Activated CD4-positive, alpha-beta T cell treated with anti-CD3 and anti-CD28 coated beads, Interleukin-2, amount 10 ng/mL, durations not matched to agents 7 days and 5 days (primary cell): ENCODE results near the gene WDR27. TPM values are rescaled to one million over a fixed set of nuclear protein-coding genes. Genes with fewer than 3 reads are reported as not detected.

Source experiments
- CTCF ChIA-PET: fragments of 350-600 bp; sonication (Branson Sonifier 250); formaldehyde crosslinking; loops from one replicate; lab custom pipeline; 2021; ENCODE audit warnings: antibody characterized with exemption; lab: Charles Lee
- POLR2A ChIA-PET: fragments of 350-600 bp; sonication (Branson Sonifier 250); formaldehyde crosslinking; loops from one replicate; lab custom pipeline; 2021; ENCODE audit warnings: antibody characterized with exemption; lab: Charles Lee
- DNase-seq: peaks from one replicate; pipeline ENCODE4 v3.0.0-alpha.2; 2020
- H3K27ac Mint-ChIP-seq: one replicate; pipeline ENCODE4 v1.8.0; 2021; ENCODE audit warnings: mild to moderate bottlenecking, moderate library complexity, mixed read lengths
- H3K27me3 Mint-ChIP-seq: one replicate; pipeline ENCODE4 v1.8.0; 2021; ENCODE audit warnings: mixed read lengths
- H3K36me3 Mint-ChIP-seq: one replicate; pipeline ENCODE4 v1.8.0; 2021; ENCODE audit warnings: low read depth, mixed read lengths
- H3K4me1 Mint-ChIP-seq: one replicate; pipeline ENCODE4 v1.8.0; 2021; ENCODE audit warnings: mixed read lengths
- H3K4me3 Mint-ChIP-seq: one replicate; pipeline ENCODE4 v1.8.0; 2021; ENCODE audit warnings: mild to moderate bottlenecking, moderate library complexity, mixed read lengths
- H3K9me3 Mint-ChIP-seq: one replicate; pipeline ENCODE4 v1.8.0; 2021; ENCODE audit warnings: mixed read lengths
- total RNA-seq, 2 experiments: library from RNA; stranded (reverse); gene quantifications; one replicate each; pipeline ENCODE4 v1.2.3, GENCODE V29; 2021

WDR27 gene
- total RNA-seq, 2 experiments from 2014 or later: 18.1 to 21.9 TPM

- peaks cover 19% of the 10 kb centered on the region for H3K4me1 Mint-ChIP-seq
These were observed 144.9 kb downstream of the WDR27 start for GRCh38 chr6:169556758-169557548.

GRCh38 chr6:169555971-169556617, 145.7 kb downstream of the WDR27 start:
- H3K36me3 Mint-ChIP-seq: peaks cover 3% of the 10 kb centered on the region
- H3K27me3 Mint-ChIP-seq: peaks cover 19% of the 10 kb centered on the region
- ChIA-PET POLR2A (no interaction called here), CTCF (no interaction called here)
- no peak overlapping the region for H3K27ac Mint-ChIP-seq
- DNase-seq: no peak
- no peaks in the 10 kb centered on the region for H3K9me3 Mint-ChIP-seq
- peaks cover 19% of the 10 kb centered on the region for H3K4me1 Mint-ChIP-seq
- H3K4me3 Mint-ChIP-seq: no peak overlapping the region

More at GRCh38 chr6:169556758-169557548, 144.9 kb downstream of the WDR27 start:
- peaks cover 3% of the 10 kb centered on the region for H3K36me3 Mint-ChIP-seq
- peak overlapping the region; percentile 33 for H3K4me3 Mint-ChIP-seq
- peaks cover 19% of the 10 kb centered on the region for H3K27me3 Mint-ChIP-seq
- no peaks in the 10 kb centered on the region for H3K9me3 Mint-ChIP-seq
- CTCF ChIA-PET: no interaction called here
- H3K27ac Mint-ChIP-seq: peak overlapping the region; percentile 54
- DNase-seq: peak; percentile 64
- POLR2A ChIA-PET: no interaction called here

GRCh38 chr6:169545982-169546381, 155.8 kb downstream of the WDR27 start:
- H3K4me3 Mint-ChIP-seq: no peak overlapping the region
- POLR2A ChIA-PET: no interaction called here
- CTCF ChIA-PET: no interaction called here

GRCh38 chr6:169543704-169544103, 158.1 kb downstream of the WDR27 start:
- ChIA-PET CTCF (no interaction called here), POLR2A (no interaction called here)
- Mint-ChIP-seq H3K4me1 (no peaks in the 10 kb centered on the region), H3K4me3 (no peak overlapping the region), H3K27ac (no peak overlapping the region), H3K27me3 (peaks cover 2% of the 10 kb centered on the region), H3K36me3 (peaks cover 2% of the 10 kb centered on the region), H3K9me3 (peaks cover 8% of the 10 kb centered on the region)
- no peak for DNase-seq

More at GRCh38 chr6:169545982-169546381, 155.8 kb downstream of the WDR27 start:
- Mint-ChIP-seq H3K4me1 (no peaks in the 10 kb centered on the region), H3K9me3 (peaks cover 8% of the 10 kb centered on the region), H3K27me3 (peaks cover 2% of the 10 kb centered on the region), H3K27ac (no peak overlapping the region), H3K36me3 (peaks cover 2% of the 10 kb centered on the region)
- DNase-seq: no peak

- peaks cover 2% of the 10 kb centered on the region for H3K36me3 Mint-ChIP-seq
- H3K4me3 Mint-ChIP-seq: no peak overlapping the region
- DNase-seq: no peak
- CTCF ChIA-PET: no interaction called here
- H3K27ac Mint-ChIP-seq: no peak overlapping the region
- POLR2A ChIA-PET: no interaction called here
- peaks cover 4% of the 10 kb centered on the region for H3K9me3 Mint-ChIP-seq
- no peaks in the 10 kb centered on the region for H3K4me1 Mint-ChIP-seq
- H3K27me3 Mint-ChIP-seq: peaks cover 1% of the 10 kb centered on the region
These were observed 159.3 kb downstream of the WDR27 start for GRCh38 chr6:169542491-169542890.

- CTCF ChIA-PET: no interaction called here
- Mint-ChIP-seq H3K9me3 (peaks cover 8% of the 10 kb centered on the region), H3K27me3 (no peaks in the 10 kb centered on the region), H3K4me1 (no peaks in the 10 kb centered on the region), H3K4me3 (no peak overlapping the region), H3K27ac (no peak overlapping the region), H3K36me3 (no peaks in the 10 kb centered on the region)
- DNase-seq: no peak
- POLR2A ChIA-PET: no interaction called here
These were observed 162.5 kb downstream of the WDR27 start for GRCh38 chr6:169539176-169539897.

- H3K9me3 Mint-ChIP-seq: peaks cover 17% of the 10 kb centered on the region
- H3K27me3 Mint-ChIP-seq: peaks cover 2% of the 10 kb centered on the region
- DNase-seq: no peak
- H3K4me1 Mint-ChIP-seq: no peaks in the 10 kb centered on the region
- POLR2A ChIA-PET: no interaction called here
- CTCF ChIA-PET: no interaction called here
- peaks cover 8% of the 10 kb centered on the region for H3K36me3 Mint-ChIP-seq
- H3K4me3 Mint-ChIP-seq: no peak overlapping the region
- H3K27ac Mint-ChIP-seq: no peak overlapping the region
These were observed 165.2 kb downstream of the WDR27 start for GRCh38 chr6:169536446-169537170.

- peaks cover 19% of the 10 kb centered on the region for H3K4me1 Mint-ChIP-seq
- POLR2A ChIA-PET: no interaction called here
- H3K27me3 Mint-ChIP-seq: peaks cover 2% of the 10 kb centered on the region
- no peak overlapping the region for H3K27ac Mint-ChIP-seq
- H3K9me3 Mint-ChIP-seq: peaks cover 17% of the 10 kb centered on the region
- no peak overlapping the region for H3K4me3 Mint-ChIP-seq
- CTCF ChIA-PET: interaction anchor here (0.7 kb wide), 1 partner anchor 765 kb away, joined by 3 read pairs; no protein-coding TSS in a partner anchor
- peaks cover 8% of the 10 kb centered on the region for H3K36me3 Mint-ChIP-seq
- DNase-seq: no peak
These were observed 167.8 kb downstream of the WDR27 start for GRCh38 chr6:169534039-169534421.

GRCh38 chr6:169533301-169534038, 168.4 kb downstream of the WDR27 start:
- ChIA-PET CTCF (interaction anchor here (0.7 kb wide), 1 partner anchor 13 kb away, joined by 3 read pairs; no protein-coding TSS in a partner anchor), POLR2A (no interaction called here)
- no peak overlapping the region for H3K4me3 Mint-ChIP-seq
- peaks cover 20% of the 10 kb centered on the region for H3K4me1 Mint-ChIP-seq
- no peak for DNase-seq
- H3K36me3 Mint-ChIP-seq: peaks cover 8% of the 10 kb centered on the region
- peaks cover 2% of the 10 kb centered on the region for H3K27me3 Mint-ChIP-seq
- H3K27ac Mint-ChIP-seq: no peak overlapping the region
- H3K9me3 Mint-ChIP-seq: peaks cover 17% of the 10 kb centered on the region

- H3K27ac Mint-ChIP-seq: peak overlapping the region; percentile 74
- H3K4me3 Mint-ChIP-seq: peak overlapping the region; percentile 31
- peaks cover 8% of the 10 kb centered on the region for H3K36me3 Mint-ChIP-seq
- ChIA-PET CTCF (no interaction called here), POLR2A (no interaction called here)
- DNase-seq: peak; percentile 36
- peaks cover 11% of the 10 kb centered on the region for H3K9me3 Mint-ChIP-seq
- peaks cover 20% of the 10 kb centered on the region for H3K4me1 Mint-ChIP-seq
- H3K27me3 Mint-ChIP-seq: peaks cover 2% of the 10 kb centered on the region
These were observed 171.1 kb downstream of the WDR27 start for GRCh38 chr6:169530752-169531123.

- Mint-ChIP-seq H3K27ac (peak overlapping the region; percentile 74), H3K27me3 (peaks cover 2% of the 10 kb centered on the region), H3K4me1 (peaks cover 20% of the 10 kb centered on the region), H3K36me3 (peaks cover 8% of the 10 kb centered on the region), H3K4me3 (peak overlapping the region; percentile 31), H3K9me3 (peaks cover 9% of the 10 kb centered on the region)
- CTCF ChIA-PET: no interaction called here
- peak; percentile 37 for DNase-seq
- POLR2A ChIA-PET: no interaction called here
These were observed 171.7 kb downstream of the WDR27 start for GRCh38 chr6:169529931-169530751.
